Measurements from ENCODE around the gene JOSD1. TPM values are rescaled to one million over a fixed set of nuclear protein-coding genes. Genes with fewer than 3 reads are reported as not detected.
"Not testable (repeated sequence)": the region's sequence is repeated elsewhere in the genome, so short reads cannot be mapped to it uniquely, and the experiment has no call there.

The JOSD1 gene
- total RNA-seq, 1 donor: 61.2 TPM

DNA sequence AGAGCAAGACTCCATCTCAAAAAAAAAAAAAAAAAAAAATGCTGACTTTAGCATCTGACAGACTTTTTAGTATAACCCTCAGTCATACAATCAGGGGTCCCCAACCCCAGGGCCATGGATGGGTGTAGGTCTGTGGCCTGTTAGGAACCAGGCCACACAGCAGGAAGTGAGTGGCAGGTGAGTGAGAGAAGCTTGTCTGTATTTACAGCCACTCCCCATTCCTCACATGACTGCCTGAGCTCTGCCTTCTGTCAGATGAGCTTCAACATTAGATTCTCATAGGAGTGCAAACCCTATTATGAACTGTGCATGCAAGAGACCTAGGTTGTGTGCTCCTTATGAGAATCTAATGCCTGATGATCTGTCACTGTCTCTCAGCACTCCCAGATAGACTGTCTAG is 47.9 kb downstream of the JOSD1 start:
- TF ChIP-seq, protein P1, sequence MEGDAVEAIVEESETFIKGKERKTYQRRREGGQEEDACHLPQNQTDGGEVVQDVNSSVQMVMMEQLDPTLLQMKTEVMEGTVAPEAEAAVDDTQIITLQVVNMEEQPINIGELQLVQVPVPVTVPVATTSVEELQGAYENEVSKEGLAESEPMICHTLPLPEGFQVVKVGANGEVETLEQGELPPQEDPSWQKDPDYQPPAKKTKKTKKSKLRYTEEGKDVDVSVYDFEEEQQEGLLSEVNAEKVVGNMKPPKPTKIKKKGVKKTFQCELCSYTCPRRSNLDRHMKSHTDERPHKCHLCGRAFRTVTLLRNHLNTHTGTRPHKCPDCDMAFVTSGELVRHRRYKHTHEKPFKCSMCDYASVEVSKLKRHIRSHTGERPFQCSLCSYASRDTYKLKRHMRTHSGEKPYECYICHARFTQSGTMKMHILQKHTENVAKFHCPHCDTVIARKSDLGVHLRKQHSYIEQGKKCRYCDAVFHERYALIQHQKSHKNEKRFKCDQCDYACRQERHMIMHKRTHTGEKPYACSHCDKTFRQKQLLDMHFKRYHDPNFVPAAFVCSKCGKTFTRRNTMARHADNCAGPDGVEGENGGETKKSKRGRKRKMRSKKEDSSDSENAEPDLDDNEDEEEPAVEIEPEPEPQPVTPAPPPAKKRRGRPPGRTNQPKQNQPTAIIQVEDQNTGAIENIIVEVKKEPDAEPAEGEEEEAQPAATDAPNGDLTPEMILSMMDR (IDR thresholded peaks at IDR 0.05; ENCODE audit: insufficient read depth, low read length): no peak
- no peak for DNase-seq (ENCODE audit: low read depth)
- no peak overlapping the region for H3K4me3 ChIP-seq (ENCODE audit: low read depth, low read length)

DNA sequence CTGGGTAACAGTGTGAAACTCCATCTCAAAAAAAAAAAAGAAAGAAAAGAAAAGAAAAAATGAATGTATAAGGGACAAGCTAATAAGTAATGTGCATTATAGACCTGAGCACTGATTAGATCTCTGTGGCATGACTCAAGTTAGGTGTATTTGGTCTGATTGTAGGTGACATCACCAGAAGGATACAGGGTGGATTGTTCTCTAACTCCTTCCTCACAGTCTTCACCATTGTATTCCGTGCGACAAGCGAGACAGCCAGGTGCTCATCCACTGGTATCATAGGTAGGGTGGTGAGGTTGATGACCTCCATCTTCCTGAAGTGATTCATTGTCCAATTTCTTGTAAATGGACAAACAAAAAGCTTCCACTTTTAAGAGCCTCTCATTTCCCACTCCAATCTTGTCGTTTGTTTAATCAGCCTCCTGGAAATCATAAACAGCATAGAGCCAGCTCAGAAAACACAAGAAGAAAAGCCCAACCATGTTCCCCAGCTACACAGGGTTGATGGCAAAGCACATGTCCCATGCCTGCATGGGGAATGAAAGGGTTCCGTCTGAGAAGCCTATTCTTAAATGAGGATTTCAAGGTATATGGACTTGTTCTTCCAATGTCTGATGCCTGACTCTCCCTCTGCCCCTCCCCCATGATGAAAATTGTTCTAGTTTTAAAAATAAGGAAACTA is 50.8 kb downstream of the JOSD1 start:
- no peak overlapping the region for H3K4me3 ChIP-seq (ENCODE audit: low read depth, low read length)
- TF ChIP-seq, protein P1 (IDR thresholded peaks at IDR 0.05; ENCODE audit: insufficient read depth, low read length): no peak
- DNase-seq (ENCODE audit: low read depth): no peak

DNA sequence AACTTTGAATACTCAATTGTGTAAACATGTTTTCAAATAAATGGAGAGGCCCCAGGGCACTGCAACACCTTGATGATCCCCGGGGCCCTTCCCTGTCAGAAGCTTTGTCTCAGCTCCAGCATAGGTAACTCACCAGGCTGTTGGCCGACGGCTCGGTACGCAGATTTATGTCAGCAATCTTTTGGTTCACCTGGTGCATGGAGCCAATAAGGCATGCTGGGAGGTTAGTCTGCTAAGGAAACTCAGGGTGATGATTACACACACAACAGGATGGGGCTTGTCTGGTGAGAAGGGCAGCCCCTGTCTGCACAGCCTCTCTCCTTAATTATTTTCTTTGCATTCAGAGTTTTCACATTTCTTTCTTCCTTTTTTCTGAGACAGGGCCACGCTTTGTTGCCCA is 55.3 kb downstream of the JOSD1 start:
- DNase-seq (ENCODE audit: low read depth): no peak
- TF ChIP-seq, protein P1 (IDR thresholded peaks at IDR 0.05; ENCODE audit: insufficient read depth, low read length): no peak
- no peak overlapping the region for H3K4me3 ChIP-seq (ENCODE audit: low read depth, low read length)

DNA sequence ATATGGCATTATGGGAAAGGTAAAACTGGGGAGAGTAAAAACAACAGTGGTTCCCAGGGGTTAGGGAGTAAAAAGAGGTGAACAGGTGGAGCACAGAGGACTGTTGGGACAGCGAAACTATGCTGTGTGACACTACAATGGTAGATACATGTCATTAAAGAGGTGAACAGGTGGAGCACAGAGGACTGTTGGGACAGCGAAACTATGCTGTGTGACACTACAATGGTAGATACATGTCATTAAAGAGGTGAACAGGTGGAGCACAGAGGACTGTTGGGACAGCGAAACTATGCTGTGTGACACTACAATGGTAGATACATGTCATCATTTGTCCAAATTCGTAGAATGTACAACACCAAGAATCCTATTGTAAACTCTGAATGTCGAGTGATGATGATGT is 56.5 kb downstream of the JOSD1 start:
- DNase-seq (ENCODE audit: low read depth); H3K4me3 ChIP-seq (ENCODE audit: low read depth, low read length): not testable (repeated sequence)

DNA sequence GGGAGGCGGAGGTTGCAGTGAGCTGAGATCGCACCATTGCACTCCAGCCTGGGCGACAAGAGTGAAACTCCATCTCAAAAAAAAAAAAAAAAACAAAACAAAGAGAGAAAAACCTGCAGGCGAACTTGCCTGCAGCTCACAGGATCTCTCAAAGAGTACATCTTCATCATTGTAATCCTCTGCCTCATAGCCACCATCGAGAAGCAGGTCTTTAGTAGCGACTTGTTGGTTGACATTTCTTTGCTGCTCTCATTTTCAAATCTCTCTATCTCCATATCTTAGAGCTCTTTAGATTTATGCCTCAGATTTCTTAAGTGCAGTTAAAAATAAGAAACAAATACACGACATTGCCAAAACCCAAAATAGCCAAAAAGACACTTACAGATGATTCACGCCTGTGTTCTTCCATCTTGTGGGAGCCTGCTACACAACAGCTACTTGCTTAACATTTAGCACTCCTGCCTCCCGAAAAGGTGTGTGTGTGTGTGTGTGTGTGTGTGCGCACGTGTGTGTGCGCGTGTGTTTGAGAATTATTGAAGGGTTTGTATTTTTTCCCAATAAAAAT is 59.2 kb downstream of the JOSD1 start:
- TF ChIP-seq, protein P1 (IDR thresholded peaks at IDR 0.05; ENCODE audit: insufficient read depth, low read length): no peak
- H3K4me3 ChIP-seq (ENCODE audit: low read depth, low read length): no peak overlapping the region
- DNase-seq (ENCODE audit: low read depth): no peak

DNA sequence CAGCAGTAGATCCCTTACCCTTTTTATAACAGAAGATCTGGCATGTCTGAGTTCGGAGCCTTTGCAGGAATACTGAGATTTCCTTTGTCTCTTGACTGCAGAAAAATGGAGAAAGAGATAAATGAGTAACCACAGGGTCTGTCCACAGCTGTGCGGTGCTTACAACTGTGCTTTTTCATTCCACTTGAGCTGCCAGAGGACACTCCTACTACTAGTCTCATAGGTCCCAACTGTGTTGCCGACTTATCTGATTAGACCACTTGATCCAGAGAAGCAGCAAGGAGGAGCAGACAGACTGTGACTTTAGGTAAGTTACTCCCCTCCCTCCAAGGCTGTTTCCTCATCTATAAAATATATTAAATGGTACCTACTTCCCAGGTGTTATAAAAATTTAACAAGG is 62.0 kb downstream of the JOSD1 start:
- TF ChIP-seq, protein P1 (IDR thresholded peaks at IDR 0.05; ENCODE audit: insufficient read depth, low read length): no peak
- H3K4me3 ChIP-seq (ENCODE audit: low read depth, low read length): no peak overlapping the region
- no peak for DNase-seq (ENCODE audit: low read depth)

DNA sequence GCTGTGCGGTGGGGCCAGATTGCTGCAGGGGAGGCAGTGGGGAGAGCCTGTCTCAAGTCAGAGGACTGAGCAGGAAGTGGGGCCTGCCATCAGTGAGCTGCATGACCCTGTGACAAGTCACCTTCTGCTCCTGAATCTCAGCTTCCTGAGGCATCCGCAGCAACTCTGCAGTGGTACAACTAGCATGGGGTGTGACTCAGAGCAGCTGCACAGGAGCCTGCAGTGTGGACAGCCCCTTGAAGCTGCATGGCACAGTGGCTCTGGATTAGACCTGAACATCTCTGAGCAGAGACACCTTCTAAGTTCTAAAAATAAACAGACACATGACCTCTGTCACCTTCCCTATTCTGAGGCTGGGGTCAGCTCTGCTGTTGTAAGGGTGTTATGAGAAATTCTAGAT is 62.5 kb downstream of the JOSD1 start:
- TF ChIP-seq, protein P1 (IDR thresholded peaks at IDR 0.05; ENCODE audit: insufficient read depth, low read length): no peak
- no peak overlapping the region for H3K4me3 ChIP-seq (ENCODE audit: low read depth, low read length)
- no peak for DNase-seq (ENCODE audit: low read depth)

Small RNA genes within 50 kb of the gene (small RNA-seq; reads per million reads assigned to genes)
- gene AL021707.8: not detected

Other genes starting within 250 kb of the JOSD1 start
- gene KCNJ4, start 245.7 kb downstream of the JOSD1 start, total RNA-seq (ENCODE audit: low replicate concordance): not detected in 2 replicates
- gene KDELR3, start 232.8 kb downstream of the JOSD1 start, total RNA-seq (ENCODE audit: low replicate concordance): 22.1 and 183 TPM in 2 replicates
- 322 and 701 TPM in 2 replicates for gene DDX17, start 194.6 kb downstream of the JOSD1 start, total RNA-seq (ENCODE audit: low replicate concordance)
- gene DMC1, start 130.8 kb downstream of the JOSD1 start, total RNA-seq (ENCODE audit: low replicate concordance): 1.3 and 5.3 TPM in 2 replicates
- 0.74 and 2.0 TPM in 2 replicates for gene FAM227A, start 44.6 kb downstream of the JOSD1 start, total RNA-seq (ENCODE audit: low replicate concordance)
- 14.3 and 19.4 TPM in 2 replicates for gene CBY1, start 44.3 kb downstream of the JOSD1 start, total RNA-seq (ENCODE audit: low replicate concordance)
- gene TOMM22, start 19.0 kb downstream of the JOSD1 start, total RNA-seq (ENCODE audit: low replicate concordance): 32.2 and 70.4 TPM in 2 replicates
- 19.6 and 26.8 TPM in 2 replicates for gene GTPBP1, start 5.0 kb upstream of the JOSD1 start, total RNA-seq (ENCODE audit: low replicate concordance)
- 69.1 and 93.2 TPM in 2 replicates for gene SUN2, start 55.1 kb upstream of the JOSD1 start, total RNA-seq (ENCODE audit: low replicate concordance)
- 2.5 and 11.0 TPM in 2 replicates for gene DNAL4, start 93.2 kb upstream of the JOSD1 start, total RNA-seq (ENCODE audit: low replicate concordance)
- 1.3 and 2.0 TPM in 2 replicates for gene NPTXR, start 143.1 kb upstream of the JOSD1 start, total RNA-seq (ENCODE audit: low replicate concordance)
- gene CBX6, start 171.3 kb upstream of the JOSD1 start, total RNA-seq (ENCODE audit: low replicate concordance): 50.7 and 87.7 TPM in 2 replicates